ENCODE data around the gene VPS8. TPM values are rescaled to one million over a fixed set of nuclear protein-coding genes. Genes with fewer than 3 reads are reported as not detected.

Gene VPS8
- total and polyA plus RNA-seq, 4 experiments from 2014 or later, result 23.0 to 85.9 (median 60.2) TPM

GRCh38 chr3:185066251-185066650, 254.3 kb downstream of the VPS8 start:
- Histone ChIP-seq H3K9me3 (ENCODE audit: control insufficient read depth in 1 of 2, low read length in 2 of 2) (no peaks in the 10 kb centered on the region), H3K36me3 (ENCODE audit: insufficient read depth, low read length) (no peaks in the 10 kb centered on the region), H3K4me1 (ENCODE audit: insufficient read depth, low read length) (no peaks in the 10 kb centered on the region), H3K4me3 (ENCODE audit: low read length in 2 of 2) (no peak overlapping the region), H3K27me3 (ENCODE audit: insufficient read depth, low read length) (no peaks in the 10 kb centered on the region), H3K27ac (ENCODE audit: low read depth, low read length) (no peak overlapping the region)
- DNase-seq, result no peak
- ChIA-PET CTCF (ENCODE audit: partially characterized antibody) (no interaction called here), POLR2A (ENCODE audit: partially characterized antibody) (no interaction called here)
- Mint-ChIP-seq H3K27me3 (peaks cover 2% of the 10 kb centered on the region in 2 donors), H3K4me1 (no peaks in the 10 kb centered on the region), H3K4me3 (no peak overlapping the region), H3K9me3 (peaks cover 0 to 12% (median 8%) of the 10 kb centered on the region in 8 donors), H3K27ac (peak overlapping the region in 1 of 7 donors; percentile 75), H3K36me3 (no peaks in the 10 kb centered on the region)
- intact Hi-C loops (cut with micrococcal nuclease), result no loop called here

GRCh38 chr3:185067173-185067572, 255.2 kb downstream of the VPS8 start:
- no peaks in the 10 kb centered on the region for H3K36me3 ChIP-seq (ENCODE audit: insufficient read depth, low read length)
- H3K27me3 ChIP-seq (ENCODE audit: insufficient read depth, low read length), result no peaks in the 10 kb centered on the region
- peaks cover 0 to 6% (median 2%) of the 10 kb centered on the region in 8 donors for H3K9me3 Mint-ChIP-seq
- H3K4me3 ChIP-seq (ENCODE audit: low read length in 2 of 2), result no peak overlapping the region
- CTCF ChIA-PET (ENCODE audit: partially characterized antibody), result no interaction called here
- no peak overlapping the region for H3K4me3 Mint-ChIP-seq
- no peaks in the 10 kb centered on the region for H3K4me1 ChIP-seq (ENCODE audit: insufficient read depth, low read length)
- POLR2A ChIA-PET (ENCODE audit: partially characterized antibody), result no interaction called here
- no peak overlapping the region for H3K27ac Mint-ChIP-seq
- DNase-seq, result no peak
- H3K4me1 Mint-ChIP-seq, result no peaks in the 10 kb centered on the region
- no peaks in the 10 kb centered on the region for H3K36me3 Mint-ChIP-seq
- no peak overlapping the region for H3K27ac ChIP-seq (ENCODE audit: low read depth, low read length)
- no peaks in the 10 kb centered on the region for H3K9me3 ChIP-seq (ENCODE audit: control insufficient read depth in 1 of 2, low read length in 2 of 2)
- intact Hi-C loops (cut with micrococcal nuclease), result no loop called here
- peaks cover 2% of the 10 kb centered on the region in 2 donors for H3K27me3 Mint-ChIP-seq

GRCh38 chr3:185069037-185070030, 257.4 kb downstream of the VPS8 start:
- ChIA-PET CTCF (ENCODE audit: partially characterized antibody) (no interaction called here), POLR2A (ENCODE audit: partially characterized antibody) (no interaction called here)
- H3K27me3 Mint-ChIP-seq, result peaks cover 2% of the 10 kb centered on the region in 2 donors

GRCh38 chr3:185070491-185071286, 258.7 kb downstream of the VPS8 start:
- no peaks in the 10 kb centered on the region for H3K27me3 ChIP-seq (ENCODE audit: insufficient read depth, low read length)
- no peak overlapping the region for H3K27ac ChIP-seq (ENCODE audit: low read depth, low read length)
- intact Hi-C loops (cut with micrococcal nuclease), result no loop called here
- peak overlapping the region in 1 of 7 donors; percentile 29 for H3K27ac Mint-ChIP-seq
- ChIA-PET POLR2A (ENCODE audit: partially characterized antibody) (no interaction called here), CTCF (ENCODE audit: partially characterized antibody) (no interaction called here)
- H3K9me3 ChIP-seq (ENCODE audit: control insufficient read depth in 1 of 2, low read length in 2 of 2), result no peaks in the 10 kb centered on the region
- no peak overlapping the region for H3K4me3 Mint-ChIP-seq
- peaks cover 2% of the 10 kb centered on the region in 2 donors for H3K27me3 Mint-ChIP-seq
- no peaks in the 10 kb centered on the region for H3K4me1 ChIP-seq (ENCODE audit: insufficient read depth, low read length)
- H3K4me1 Mint-ChIP-seq, result no peaks in the 10 kb centered on the region
- H3K9me3 Mint-ChIP-seq, result no peaks in the 10 kb centered on the region
- no peaks in the 10 kb centered on the region for H3K36me3 ChIP-seq (ENCODE audit: insufficient read depth, low read length)
- H3K4me3 ChIP-seq (ENCODE audit: low read length in 2 of 2), result no peak overlapping the region
- H3K36me3 Mint-ChIP-seq, result no peaks in the 10 kb centered on the region
- DNase-seq, result no peak

More at GRCh38 chr3:185069037-185070030, 257.4 kb downstream of the VPS8 start:
- Histone ChIP-seq H3K27me3 (ENCODE audit: insufficient read depth, low read length) (no peaks in the 10 kb centered on the region), H3K4me3 (ENCODE audit: low read length in 2 of 2) (no peak overlapping the region), H3K36me3 (ENCODE audit: insufficient read depth, low read length) (no peaks in the 10 kb centered on the region), H3K4me1 (ENCODE audit: insufficient read depth, low read length) (no peaks in the 10 kb centered on the region), H3K9me3 (ENCODE audit: control insufficient read depth in 1 of 2, low read length in 2 of 2) (no peaks in the 10 kb centered on the region), H3K27ac (ENCODE audit: low read depth, low read length) (no peak overlapping the region)
- peaks cover 0 to 3% (median 0%) of the 10 kb centered on the region in 8 donors for H3K9me3 Mint-ChIP-seq
- no peaks in the 10 kb centered on the region for H3K4me1 Mint-ChIP-seq
- DNase-seq, result no peak
- peak overlapping the region in 1 of 7 donors; percentile 44 for H3K27ac Mint-ChIP-seq
- intact Hi-C loops (cut with micrococcal nuclease), result no loop called here
- no peaks in the 10 kb centered on the region for H3K36me3 Mint-ChIP-seq
- no peak overlapping the region for H3K4me3 Mint-ChIP-seq

- Mint-ChIP-seq H3K27ac (no peak overlapping the region), H3K27me3 (peaks cover 2% of the 10 kb centered on the region in 2 donors), H3K9me3 (no peaks in the 10 kb centered on the region), H3K4me3 (no peak overlapping the region), H3K36me3 (no peaks in the 10 kb centered on the region), H3K4me1 (no peaks in the 10 kb centered on the region)
- Histone ChIP-seq H3K9me3 (ENCODE audit: control insufficient read depth in 1 of 2, low read length in 2 of 2) (no peaks in the 10 kb centered on the region), H3K27me3 (ENCODE audit: insufficient read depth, low read length) (no peaks in the 10 kb centered on the region), H3K27ac (ENCODE audit: low read depth, low read length) (no peak overlapping the region), H3K4me3 (ENCODE audit: low read length in 2 of 2) (no peak overlapping the region), H3K4me1 (ENCODE audit: insufficient read depth, low read length) (no peaks in the 10 kb centered on the region), H3K36me3 (ENCODE audit: insufficient read depth, low read length) (no peaks in the 10 kb centered on the region)
- intact Hi-C loops (cut with micrococcal nuclease), result no loop called here
- ChIA-PET CTCF (ENCODE audit: partially characterized antibody) (no interaction called here), POLR2A (ENCODE audit: partially characterized antibody) (no interaction called here)
- no peak for DNase-seq
Measured at GRCh38 chr3:185071287-185071800, 259.4 kb downstream of the VPS8 start.

GRCh38 chr3:185075547-185075946, 263.6 kb downstream of the VPS8 start:
- no peak overlapping the region for H3K4me3 Mint-ChIP-seq
- Histone ChIP-seq H3K27me3 (ENCODE audit: insufficient read depth, low read length) (no peaks in the 10 kb centered on the region), H3K4me3 (ENCODE audit: low read length in 2 of 2) (no peak overlapping the region), H3K27ac (ENCODE audit: low read depth, low read length) (no peak overlapping the region), H3K4me1 (ENCODE audit: insufficient read depth, low read length) (no peaks in the 10 kb centered on the region), H3K9me3 (ENCODE audit: control insufficient read depth in 1 of 2, low read length in 2 of 2) (no peaks in the 10 kb centered on the region), H3K36me3 (ENCODE audit: insufficient read depth, low read length) (no peaks in the 10 kb centered on the region)
- no peak overlapping the region for H3K27ac Mint-ChIP-seq
- H3K4me1 Mint-ChIP-seq, result no peaks in the 10 kb centered on the region
- peaks cover 2 to 5% of the 10 kb centered on the region in 2 donors for H3K27me3 Mint-ChIP-seq
- ChIA-PET CTCF (ENCODE audit: partially characterized antibody) (no interaction called here), POLR2A (ENCODE audit: partially characterized antibody) (no interaction called here)
- no peaks in the 10 kb centered on the region for H3K36me3 Mint-ChIP-seq
- DNase-seq, result no peak
- intact Hi-C loops (cut with micrococcal nuclease), result no loop called here
- no peaks in the 10 kb centered on the region for H3K9me3 Mint-ChIP-seq

GRCh38 chr3:185076219-185076618, 264.3 kb downstream of the VPS8 start:
- Histone ChIP-seq H3K36me3 (ENCODE audit: insufficient read depth, low read length) (no peaks in the 10 kb centered on the region), H3K4me3 (ENCODE audit: low read length in 2 of 2) (no peak overlapping the region), H3K27me3 (ENCODE audit: insufficient read depth, low read length) (no peaks in the 10 kb centered on the region), H3K4me1 (ENCODE audit: insufficient read depth, low read length) (no peaks in the 10 kb centered on the region), H3K27ac (ENCODE audit: low read depth, low read length) (no peak overlapping the region), H3K9me3 (ENCODE audit: control insufficient read depth in 1 of 2, low read length in 2 of 2) (no peaks in the 10 kb centered on the region)
- Mint-ChIP-seq H3K4me3 (no peak overlapping the region), H3K9me3 (no peaks in the 10 kb centered on the region), H3K27me3 (peaks cover 2 to 5% of the 10 kb centered on the region in 2 donors), H3K4me1 (no peaks in the 10 kb centered on the region), H3K36me3 (no peaks in the 10 kb centered on the region), H3K27ac (no peak overlapping the region)
- DNase-seq, result no peak
- ChIA-PET CTCF (ENCODE audit: partially characterized antibody) (no interaction called here), POLR2A (ENCODE audit: partially characterized antibody) (no interaction called here)
- intact Hi-C loops (cut with micrococcal nuclease), result no loop called here
